Posterior cingulate gyrus (tissue), 11 donors: ENCODE data around the gene COX8A.
"Not testable (repeated sequence)": the region's sequence is repeated elsewhere in the genome, so short reads cannot be mapped to it uniquely, and the experiment has no call there.

ENCODE experiments used
- DNase-seq, 10 donors: peaks; one replicate each; pipeline versions ENCODE4 v3.0.0 to v3.0.0-alpha.2; 2020 to 2021; ENCODE audit warnings: mixed read lengths in 3 of 10
- intact Hi-C: fragments of 100-400 bp; cut with DNase I; formaldehyde crosslinking; loops from one replicate; pipeline ENCODE4 v1.15.1; 2023

Gene COX8A

GRCh38 chr11:63963895-63964294, 10.5 kb upstream of the COX8A start:
- intact Hi-C loops, DNase-seq: not testable (repeated sequence)

- no peak for DNase-seq
- intact Hi-C loops: no loop called here
Measured at GRCh38 chr11:63966444-63966843, 8.0 kb upstream of the COX8A start.

- intact Hi-C loops: no loop called here
- no peak for DNase-seq
Measured at GRCh38 chr11:63969461-63969860, 5.0 kb upstream of the COX8A start.

GRCh38 chr11:63970902-63971301, 3.5 kb upstream of the COX8A start:
- no peak for DNase-seq
- intact Hi-C loops: no loop called here

GRCh38 chr11:63973912-63974258, 535 bp upstream of the COX8A start:
- DNase-seq, intact Hi-C loops: not testable (repeated sequence)

GRCh38 chr11:63978551-63979239, 4.3 kb downstream of the COX8A start:
- intact Hi-C loops: no loop called here
- DNase-seq: no peak

- intact Hi-C loops: no loop called here
- DNase-seq: no peak
Measured at GRCh38 chr11:63979426-63979825, 5.0 kb downstream of the COX8A start.

GRCh38 chr11:63985812-63986155, 11.4 kb downstream of the COX8A start:
- intact Hi-C loops: no loop called here

GRCh38 chr11:63986156-63986931, 11.9 kb downstream of the COX8A start, which contains the start of gene OTUB1:
Gene OTUB1 (plus strand): TSS chr11:63986438. CDS start chr11:63986457, 19 bp downstream.
- intact Hi-C loops: no loop called here
- DNase-seq: peak; percentile 81 to 98 (median 90)

More at GRCh38 chr11:63985812-63986155, 11.4 kb downstream of the COX8A start:
- DNase-seq: peak in 5 of 10 donors; percentile 34 to 91 (median 45)

- intact Hi-C loops: no loop called here
- no peak for DNase-seq
Measured at GRCh38 chr11:63986932-63987513, 12.6 kb downstream of the COX8A start.

- DNase-seq: no peak
- intact Hi-C loops: no loop called here
Measured at GRCh38 chr11:63991558-63991957, 17.1 kb downstream of the COX8A start.

- DNase-seq: no peak
- intact Hi-C loops: no loop called here
Measured at GRCh38 chr11:63993100-63993499, 18.7 kb downstream of the COX8A start.

GRCh38 chr11:63993993-63994392, 19.6 kb downstream of the COX8A start:
- DNase-seq: no peak
- intact Hi-C loops: no loop called here

GRCh38 chr11:63996512-63996911, 22.1 kb downstream of the COX8A start:
- intact Hi-C loops: no loop called here
- DNase-seq: peak in 1 of 10 donors; percentile 84

GRCh38 chr11:63997104-63997700, 22.8 kb downstream of the COX8A start:
- DNase-seq: no peak
- intact Hi-C loops: no loop called here

- intact Hi-C loops: no loop called here
- no peak for DNase-seq
Measured at GRCh38 chr11:63997801-63998337, 23.4 kb downstream of the COX8A start.

- intact Hi-C loops: no loop called here
- no peak for DNase-seq
Measured at GRCh38 chr11:63998558-63999348, 24.3 kb downstream of the COX8A start.

- peak in 4 of 10 donors; percentile 33 to 89 (median 85) for DNase-seq
- intact Hi-C loops: loop anchor here (1.0 to 5.0 kb wide), 2 partner anchors 38 to 149 kb away; partner anchors contain the start of gene FLRT1
Measured at GRCh38 chr11:63999349-64000025, 25.1 kb downstream of the COX8A start.

GRCh38 chr11:64000026-64000739, 25.8 kb downstream of the COX8A start:
- DNase-seq: peak in 9 of 10 donors; percentile 58 to 96 (median 73)
- intact Hi-C loops: loop anchor here (1.0 to 5.0 kb wide), 2 partner anchors 37 to 148 kb away; partner anchors contain the start of gene FLRT1
